ENCODE results near the gene CHAMP1.
"Not testable (repeated sequence)": the region's sequence is repeated elsewhere in the genome, so short reads cannot be mapped to it uniquely, and the experiment has no call there.

The CHAMP1 gene

DNA sequence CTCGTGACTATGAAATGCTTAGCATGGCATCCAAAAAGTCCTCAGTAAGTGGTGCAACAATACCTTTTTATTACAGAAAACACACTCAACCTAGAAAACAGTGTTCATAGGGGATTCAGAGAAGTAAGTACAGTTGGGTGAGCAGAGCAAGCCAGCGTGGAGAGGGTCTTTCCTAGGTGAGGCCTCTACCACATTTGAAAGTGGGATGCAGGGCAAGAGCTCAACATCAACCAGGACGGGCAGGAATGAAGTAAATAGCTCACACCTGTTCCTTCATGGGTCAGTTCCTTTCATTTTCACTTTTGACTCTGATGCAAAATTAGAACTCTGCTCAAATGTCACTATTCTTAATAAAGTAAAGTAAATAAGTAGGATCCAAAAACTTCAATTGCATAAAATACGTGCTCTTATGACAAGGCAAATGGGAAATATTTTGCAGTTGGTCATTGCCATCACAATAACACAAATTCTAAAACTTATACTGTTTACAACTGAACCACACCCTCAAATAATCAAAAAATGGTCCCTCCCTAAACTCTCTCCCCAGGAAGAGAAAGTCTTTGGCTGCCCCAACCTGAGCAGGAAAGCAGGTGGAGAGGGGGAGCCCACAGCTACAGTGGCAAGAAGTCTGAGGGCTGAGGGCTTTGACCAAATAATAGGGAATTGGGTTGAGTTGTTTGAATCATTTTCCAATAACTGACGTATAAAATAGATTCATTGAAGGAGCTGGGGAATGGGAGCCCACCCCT, 20.2 kb downstream of the CHAMP1 start:
- DNase-seq: no peak

DNA sequence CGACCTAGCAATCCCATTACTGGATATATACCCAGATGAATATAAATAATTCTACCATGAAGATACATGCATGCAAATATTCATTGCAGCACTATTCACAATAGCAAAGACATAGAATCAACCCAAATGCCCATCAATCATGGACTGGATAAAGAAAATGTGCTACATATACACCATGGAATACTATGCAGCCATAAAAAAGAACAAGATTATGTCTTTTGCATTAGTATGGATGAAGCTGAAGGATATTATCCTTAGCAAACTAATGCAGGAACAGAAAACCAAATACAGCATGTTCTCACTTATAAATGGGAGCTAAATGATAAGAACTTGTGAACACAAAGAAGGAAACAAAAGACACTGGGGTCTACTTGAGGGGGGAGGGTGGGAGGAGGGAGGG, 22.2 kb downstream of the CHAMP1 start:
- DNase-seq: not testable (repeated sequence)

DNA sequence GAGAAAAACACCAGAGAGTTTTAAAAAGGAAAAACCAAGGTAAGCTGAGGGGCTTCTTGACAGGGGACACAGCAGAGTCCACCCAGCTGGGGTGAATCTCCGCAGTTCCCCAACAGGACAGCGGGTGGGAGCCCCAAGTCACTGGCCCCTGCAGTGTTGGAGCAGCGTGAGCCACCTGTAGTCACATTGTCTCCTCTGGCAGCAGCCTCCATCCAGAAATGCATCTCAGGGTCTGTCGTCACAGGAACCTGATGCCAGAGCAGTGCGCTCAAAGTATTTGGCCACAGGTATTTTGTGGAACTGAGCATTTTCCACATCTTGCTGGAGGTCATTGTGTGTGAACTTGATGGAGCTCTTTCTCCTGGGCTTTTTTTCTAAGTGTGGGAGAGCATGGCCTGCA, 24.7 kb downstream of the CHAMP1 start:
- no peak for DNase-seq

DNA sequence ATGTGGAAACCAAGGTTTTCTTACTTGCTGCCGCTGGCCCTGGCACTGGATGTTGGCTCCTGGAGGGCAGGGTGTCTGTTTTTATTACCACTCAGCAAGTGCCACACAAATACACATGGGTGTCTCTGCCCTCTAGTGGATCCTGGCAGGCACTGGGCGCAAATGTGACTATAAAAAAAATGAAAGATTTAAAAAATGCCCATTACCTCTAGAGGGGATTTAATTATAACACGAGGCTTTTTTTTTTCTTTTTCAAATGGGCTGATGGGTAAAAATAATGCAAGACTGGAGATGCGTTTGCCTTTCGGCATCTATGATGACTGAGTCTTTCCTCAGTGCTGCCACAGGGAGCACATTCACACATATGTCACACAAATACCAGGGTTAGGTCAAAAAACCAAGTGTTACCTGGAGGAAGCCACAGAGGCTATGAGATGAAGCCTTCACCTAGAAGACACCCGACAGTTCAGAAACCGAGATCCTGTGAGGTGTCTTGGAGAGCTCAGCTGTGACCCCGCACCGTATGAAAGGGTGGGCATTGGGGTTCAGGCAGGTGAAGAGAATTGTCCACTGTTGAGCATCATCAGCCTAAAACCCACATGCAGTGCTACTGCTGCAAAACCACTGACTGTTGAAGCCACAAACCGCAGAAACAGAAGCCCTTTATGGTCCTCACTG, 25.7 kb downstream of the CHAMP1 start:
- peak in 1 of 2 experiments; percentile 63 for DNase-seq

DNA sequence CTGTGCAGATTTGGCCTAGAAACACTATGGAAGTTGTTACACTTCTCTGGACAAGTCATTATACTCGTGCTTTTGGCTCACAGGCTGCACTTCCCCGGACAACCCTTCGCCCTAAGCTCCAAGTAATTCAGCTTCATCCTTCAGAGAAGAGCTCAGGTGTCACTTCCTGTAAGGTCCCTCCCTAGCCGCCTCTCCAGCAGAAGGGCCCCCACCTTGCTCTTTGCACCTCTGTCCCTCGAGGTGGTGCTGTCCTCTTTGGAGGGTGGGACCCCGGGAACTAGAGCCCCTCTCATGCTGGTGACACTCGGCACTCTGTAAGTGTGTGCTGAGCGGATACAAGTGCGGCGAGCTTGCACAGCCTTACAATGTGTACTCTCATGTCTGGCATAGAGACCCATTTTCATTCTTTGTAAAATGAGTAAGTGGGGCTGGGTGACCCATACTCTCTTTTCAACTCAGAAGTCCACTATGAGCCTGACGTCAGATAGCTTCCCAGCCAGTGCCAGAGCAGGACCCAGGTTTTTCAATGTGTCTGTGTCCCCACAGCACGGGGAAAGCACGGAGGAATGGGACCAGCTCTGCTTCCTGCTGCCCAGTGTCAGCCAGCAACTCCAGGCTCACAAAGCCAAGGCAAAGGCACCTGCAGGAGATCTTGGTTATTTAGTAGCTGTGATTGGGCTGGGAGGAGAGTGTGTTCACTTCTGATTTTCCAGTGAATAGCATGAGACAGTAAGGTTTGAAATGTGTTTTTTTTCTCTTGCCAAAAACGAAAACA, 26.9 kb downstream of the CHAMP1 start:
- no peak for DNase-seq

DNA sequence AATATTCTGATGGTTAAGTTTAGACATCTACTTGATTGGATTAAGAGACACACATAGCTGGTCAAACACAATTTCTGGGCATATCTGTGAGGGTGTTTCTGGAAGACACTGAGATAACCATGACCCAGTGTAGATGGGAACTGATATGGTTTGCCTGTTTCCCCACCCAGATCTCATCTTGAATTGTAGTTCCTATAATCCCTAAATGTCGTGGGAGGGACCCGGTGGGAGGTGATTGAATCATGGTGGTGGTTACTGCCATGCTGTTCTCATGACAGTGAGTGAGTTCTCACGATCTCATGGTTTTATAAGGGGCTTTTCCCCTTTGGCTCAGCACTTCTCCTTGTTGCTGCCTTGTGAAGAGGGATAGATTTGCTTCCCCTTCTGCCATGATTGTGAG, 33.0 kb downstream of the CHAMP1 start:
- DNase-seq: not testable (repeated sequence)

DNA sequence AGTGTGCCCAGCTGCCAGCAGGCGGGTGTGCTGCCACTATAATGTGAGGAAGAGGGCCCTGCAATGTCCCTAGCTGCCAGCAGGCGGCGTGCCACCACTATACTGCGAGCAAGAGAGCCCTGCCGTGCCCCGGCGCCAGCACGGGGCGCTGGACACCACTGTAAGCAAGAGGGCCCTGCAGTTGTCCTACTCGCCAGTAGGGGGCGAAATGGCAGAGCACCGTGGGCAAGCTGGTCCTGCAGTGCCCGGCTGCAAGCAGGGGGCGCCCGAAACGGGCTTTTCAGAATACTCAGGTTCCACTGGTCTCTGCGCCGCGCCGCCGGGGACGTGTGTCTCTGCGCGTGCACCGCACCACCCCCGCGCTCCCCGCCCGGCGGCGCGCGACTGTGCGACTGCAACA, 38.5 kb downstream of the CHAMP1 start:
- not testable (repeated sequence) for DNase-seq

DNA sequence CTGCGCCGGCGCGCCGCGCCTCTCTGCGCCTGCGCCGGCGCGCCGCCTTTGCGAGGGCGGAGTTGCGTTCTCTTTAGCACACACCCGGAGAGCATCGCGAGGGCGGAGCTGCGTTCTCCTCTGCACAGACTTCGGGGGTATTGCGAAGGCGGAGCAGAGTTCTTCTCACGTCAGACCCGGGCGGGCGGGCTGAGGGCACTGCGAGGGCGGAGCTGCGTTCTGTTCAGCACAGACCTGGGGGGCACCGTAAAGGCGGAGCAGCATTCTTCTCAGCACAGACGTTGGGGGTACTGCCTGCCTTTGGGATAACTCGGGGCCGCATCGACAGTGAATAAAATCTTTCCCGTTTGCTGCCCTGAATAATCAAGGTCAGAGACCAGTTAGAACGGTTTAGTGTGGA, 39.1 kb downstream of the CHAMP1 start:
- DNase-seq: not testable (repeated sequence)
